Measurements from ENCODE around the gene NCKAP5.

NCKAP5 gene

DNA sequence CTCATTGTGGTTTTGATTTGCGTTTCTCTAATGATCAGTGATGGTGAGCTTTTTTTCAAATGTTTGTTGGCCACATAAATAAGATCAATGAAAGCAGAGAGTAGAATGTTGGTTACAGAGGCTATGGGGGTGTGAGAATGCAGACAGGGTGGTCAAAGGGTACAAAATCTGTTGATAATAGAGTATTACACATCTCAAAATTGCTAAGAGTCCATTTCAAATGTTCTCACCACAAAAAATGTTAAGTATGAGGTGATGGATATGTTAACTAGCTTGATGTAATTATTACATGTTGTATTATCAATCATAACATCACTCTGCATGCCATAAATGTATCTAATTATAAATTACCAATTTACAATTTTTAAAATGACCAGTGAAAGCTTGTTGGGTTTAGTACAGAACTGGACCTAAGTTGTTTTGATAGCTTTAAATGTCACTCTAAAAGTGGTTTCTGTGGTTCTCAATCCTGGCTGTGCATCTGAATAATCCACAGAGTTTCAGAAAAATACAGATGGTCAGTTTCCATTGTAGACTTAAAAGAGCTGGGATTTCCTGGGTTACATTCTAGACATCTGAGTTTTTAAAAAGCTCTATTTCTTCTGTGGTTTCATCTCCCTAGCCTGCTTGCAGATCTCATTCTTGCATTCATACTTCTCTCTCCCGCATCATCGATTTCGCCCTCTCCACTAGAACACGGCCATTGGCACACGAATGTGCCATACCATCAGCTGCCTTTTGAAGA is 612.2 kb downstream of the NCKAP5 start:
- no peak overlapping the region for H4K8ac ChIP-seq (ENCODE audit: low read length)
- H4K91ac ChIP-seq (ENCODE audit: low read length) = no peak overlapping the region
- H2BK120ac ChIP-seq (ENCODE audit: low read depth, low read length) = no peak overlapping the region
- no peak overlapping the region for H2BK5ac ChIP-seq (ENCODE audit: low read depth, low read length, poor library complexity, severe bottlenecking)
- no peak overlapping the region for H3K4me2 ChIP-seq (ENCODE audit: low read length, poor library complexity, severe bottlenecking)
- no peak overlapping the region for H3K4ac ChIP-seq (ENCODE audit: low read depth in 1 of 2, low read length in 2 of 2)
- no peak for DNase-seq
- H2AFZ ChIP-seq (ENCODE audit: low read depth, low read length) = no peak overlapping the region
- no peak overlapping the region for H3K27ac ChIP-seq (ENCODE audit: low read length, poor library complexity, severe bottlenecking)
- no peak overlapping the region for H2AK5ac ChIP-seq (ENCODE audit: low read length, severe bottlenecking)
- no peak overlapping the region for H3K9ac ChIP-seq (ENCODE audit: low read length)
- H2BK12ac ChIP-seq (ENCODE audit: low read length in 2 of 2) = no peak overlapping the region
- no peaks in the 10 kb centered on the region for H3K36me3 ChIP-seq (ENCODE audit: control insufficient read depth in 1 of 2, insufficient read depth in 2 of 2, low read depth in 1 of 2, low read length in 2 of 2)
- H3K4me3 ChIP-seq (ENCODE audit: insufficient read depth in 1 of 2, low read depth in 1 of 2, low read length in 2 of 2) = no peak overlapping the region
- no peak overlapping the region for H2BK15ac ChIP-seq (ENCODE audit: low read depth, poor library complexity, severe bottlenecking)
- H3K23ac ChIP-seq (ENCODE audit: low read length in 2 of 2) = no peak overlapping the region
- WGBS = 87% methylated on average over 6 of the region's 6 CpGs
- H3K4me1 ChIP-seq (ENCODE audit: control insufficient read depth, insufficient read depth, low read depth, low read length) = no peaks in the 10 kb centered on the region
- H3K9me3 ChIP-seq (ENCODE audit: control insufficient read depth, low read length) = no peaks in the 10 kb centered on the region
- H3K18ac ChIP-seq (ENCODE audit: low read depth in 1 of 2, low read length in 2 of 2) = no peak overlapping the region
- H3K14ac ChIP-seq (ENCODE audit: low read length in 2 of 2) = no peak overlapping the region
- no peaks in the 10 kb centered on the region for H3K79me1 ChIP-seq (replicated peaks; ENCODE audit: low read length, poor library complexity, severe bottlenecking)
- H3K27me3 ChIP-seq (ENCODE audit: control insufficient read depth in 1 of 2, insufficient read depth in 1 of 2, low read length in 2 of 2) = no peaks in the 10 kb centered on the region

DNA sequence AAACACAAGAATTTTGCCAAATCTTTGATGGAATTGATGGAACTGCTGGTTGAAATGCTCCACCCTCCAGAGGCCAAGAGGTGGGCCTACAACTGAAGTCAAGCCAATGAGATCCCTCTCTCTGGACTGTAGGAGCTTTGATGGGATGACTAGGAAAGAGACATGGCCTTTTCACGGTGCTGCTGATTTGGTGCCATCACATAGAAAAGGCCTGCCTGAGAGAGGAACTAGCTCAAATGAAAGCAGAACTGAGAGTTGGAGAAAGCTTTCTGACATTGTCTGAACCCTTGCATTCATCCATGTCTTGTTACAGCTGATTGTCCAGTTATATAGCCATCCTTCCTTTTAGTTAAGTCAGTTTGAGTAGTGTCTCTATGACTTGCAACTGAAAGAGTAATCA is 614.5 kb downstream of the NCKAP5 start:
- Histone ChIP-seq H3K14ac (ENCODE audit: low read length in 2 of 2) (no peak overlapping the region), H3K23ac (ENCODE audit: low read length in 2 of 2) (no peak overlapping the region), H2AK5ac (ENCODE audit: low read length, severe bottlenecking) (no peak overlapping the region), H2BK120ac (ENCODE audit: low read depth, low read length) (no peak overlapping the region), H3K9me3 (ENCODE audit: control insufficient read depth, low read length) (no peaks in the 10 kb centered on the region), H2BK5ac (ENCODE audit: low read depth, low read length, poor library complexity, severe bottlenecking) (no peak overlapping the region), H3K9ac (ENCODE audit: low read length) (no peak overlapping the region), H2BK12ac (ENCODE audit: low read length in 2 of 2) (no peak overlapping the region), H2AFZ (ENCODE audit: low read depth, low read length) (no peak overlapping the region), H2BK15ac (ENCODE audit: low read depth, poor library complexity, severe bottlenecking) (no peak overlapping the region), H4K91ac (ENCODE audit: low read length) (no peak overlapping the region), H3K27ac (ENCODE audit: low read length, poor library complexity, severe bottlenecking) (no peak overlapping the region), H3K4me1 (ENCODE audit: control insufficient read depth, insufficient read depth, low read depth, low read length) (no peaks in the 10 kb centered on the region), H3K4ac (ENCODE audit: low read depth in 1 of 2, low read length in 2 of 2) (no peak overlapping the region), H3K36me3 (ENCODE audit: control insufficient read depth in 1 of 2, insufficient read depth in 2 of 2, low read depth in 1 of 2, low read length in 2 of 2) (no peaks in the 10 kb centered on the region), H4K8ac (ENCODE audit: low read length) (no peak overlapping the region), H3K4me2 (ENCODE audit: low read length, poor library complexity, severe bottlenecking) (no peak overlapping the region), H3K4me3 (ENCODE audit: insufficient read depth in 1 of 2, low read depth in 1 of 2, low read length in 2 of 2) (no peak overlapping the region), H3K27me3 (ENCODE audit: control insufficient read depth in 1 of 2, insufficient read depth in 1 of 2, low read length in 2 of 2) (no peaks in the 10 kb centered on the region), H3K18ac (ENCODE audit: low read depth in 1 of 2, low read length in 2 of 2) (no peak overlapping the region), H3K79me1 (replicated peaks; ENCODE audit: low read length, poor library complexity, severe bottlenecking) (no peaks in the 10 kb centered on the region)
- 75% methylated on average over 1 of the region's 1 CpG for WGBS
- DNase-seq = no peak

DNA sequence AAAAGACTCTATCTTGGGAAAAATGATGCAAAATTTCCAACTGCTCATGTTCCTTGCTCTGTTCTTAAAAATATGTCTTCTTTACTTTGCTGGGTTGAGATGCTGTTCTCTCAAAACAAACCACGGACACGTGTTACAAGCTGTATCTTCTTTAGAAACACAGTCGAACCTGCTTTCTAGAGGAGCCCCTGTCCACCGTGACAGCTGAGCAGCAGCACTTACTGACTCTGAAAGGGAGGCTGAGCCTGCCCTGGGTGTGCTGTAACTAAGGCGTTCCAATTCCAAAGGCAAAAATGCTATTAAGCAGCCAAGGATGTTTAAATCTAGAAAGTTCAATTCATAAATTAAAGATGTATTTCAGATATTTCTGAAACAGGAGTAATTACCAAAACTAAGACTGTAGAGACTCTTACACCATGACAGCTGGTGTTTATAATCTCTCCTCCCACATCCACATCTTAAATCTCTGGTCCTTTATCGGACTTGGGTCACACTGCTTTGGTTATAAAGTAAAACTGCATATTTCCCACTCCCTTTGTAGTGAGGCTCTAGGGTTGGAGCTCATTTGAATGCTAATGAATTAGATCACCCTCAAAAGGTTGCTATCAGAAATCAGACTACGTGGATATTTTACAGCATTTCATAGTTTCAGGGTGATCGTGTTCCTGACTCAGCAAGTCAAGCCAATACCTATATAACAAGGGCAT is 617.1 kb downstream of the NCKAP5 start:
- no peak overlapping the region for H3K14ac ChIP-seq (ENCODE audit: low read length in 2 of 2)

DNA sequence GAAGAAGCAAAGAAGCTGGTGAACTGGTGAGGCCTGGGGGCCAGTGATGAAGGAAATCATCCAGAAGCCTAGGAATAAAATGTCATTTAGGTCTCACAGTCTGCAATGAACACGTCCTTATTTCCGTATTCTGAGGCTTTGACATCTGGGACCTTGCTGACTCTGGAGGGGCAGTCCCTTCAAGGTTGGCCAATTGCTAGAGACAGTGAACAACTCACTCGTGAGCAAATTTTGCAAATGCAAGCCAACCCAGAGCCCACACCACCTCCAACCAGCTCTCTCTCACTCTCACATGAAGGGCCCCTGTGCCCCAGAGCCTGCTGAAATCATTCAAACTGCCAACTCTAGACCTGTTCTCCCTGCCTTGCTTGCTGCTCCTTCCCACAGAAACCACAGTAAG is 619.2 kb downstream of the NCKAP5 start:
- Histone ChIP-seq H4K91ac (ENCODE audit: low read length) (no peak overlapping the region), H3K4me1 (ENCODE audit: control insufficient read depth, insufficient read depth, low read depth, low read length) (peaks cover 2% of the 10 kb centered on the region), H3K4me3 (ENCODE audit: insufficient read depth in 1 of 2, low read depth in 1 of 2, low read length in 2 of 2) (no peak overlapping the region), H4K8ac (ENCODE audit: low read length) (no peak overlapping the region), H2BK5ac (ENCODE audit: low read depth, low read length, poor library complexity, severe bottlenecking) (no peak overlapping the region), H2BK12ac (ENCODE audit: low read length in 2 of 2) (no peak overlapping the region), H2BK120ac (ENCODE audit: low read depth, low read length) (no peak overlapping the region), H3K4ac (ENCODE audit: low read depth in 1 of 2, low read length in 2 of 2) (no peak overlapping the region), H3K9me3 (ENCODE audit: control insufficient read depth, low read length) (no peaks in the 10 kb centered on the region), H3K14ac (ENCODE audit: low read length in 2 of 2) (no peak overlapping the region), H3K18ac (ENCODE audit: low read depth in 1 of 2, low read length in 2 of 2) (no peak overlapping the region), H3K23ac (ENCODE audit: low read length in 2 of 2) (no peak overlapping the region), H3K79me1 (replicated peaks; ENCODE audit: low read length, poor library complexity, severe bottlenecking) (no peaks in the 10 kb centered on the region), H2AK5ac (ENCODE audit: low read length, severe bottlenecking) (no peak overlapping the region), H2AFZ (ENCODE audit: low read depth, low read length) (no peak overlapping the region), H3K36me3 (ENCODE audit: control insufficient read depth in 1 of 2, insufficient read depth in 2 of 2, low read depth in 1 of 2, low read length in 2 of 2) (no peaks in the 10 kb centered on the region), H3K27ac (ENCODE audit: low read length, poor library complexity, severe bottlenecking) (no peak overlapping the region), H3K4me2 (ENCODE audit: low read length, poor library complexity, severe bottlenecking) (no peak overlapping the region), H2BK15ac (ENCODE audit: low read depth, poor library complexity, severe bottlenecking) (no peak overlapping the region), H3K9ac (ENCODE audit: low read length) (no peak overlapping the region), H3K27me3 (ENCODE audit: control insufficient read depth in 1 of 2, insufficient read depth in 1 of 2, low read length in 2 of 2) (no peaks in the 10 kb centered on the region)
- WGBS = 75% methylated on average over 3 of the region's 3 CpGs
- no peak for DNase-seq

More for the DNA sequence above, 617.1 kb downstream of the NCKAP5 start:
- Histone ChIP-seq H3K27me3 (ENCODE audit: control insufficient read depth in 1 of 2, insufficient read depth in 1 of 2, low read length in 2 of 2) (no peaks in the 10 kb centered on the region), H3K23ac (ENCODE audit: low read length in 2 of 2) (no peak overlapping the region), H3K4me3 (ENCODE audit: insufficient read depth in 1 of 2, low read depth in 1 of 2, low read length in 2 of 2) (no peak overlapping the region), H2BK15ac (ENCODE audit: low read depth, poor library complexity, severe bottlenecking) (no peak overlapping the region), H2BK12ac (ENCODE audit: low read length in 2 of 2) (no peak overlapping the region), H2AFZ (ENCODE audit: low read depth, low read length) (no peak overlapping the region), H4K91ac (ENCODE audit: low read length) (no peak overlapping the region), H2AK5ac (ENCODE audit: low read length, severe bottlenecking) (no peak overlapping the region), H3K27ac (ENCODE audit: low read length, poor library complexity, severe bottlenecking) (no peak overlapping the region), H3K18ac (ENCODE audit: low read depth in 1 of 2, low read length in 2 of 2) (no peak overlapping the region), H3K4ac (ENCODE audit: low read depth in 1 of 2, low read length in 2 of 2) (no peak overlapping the region), H3K9ac (ENCODE audit: low read length) (no peak overlapping the region), H2BK5ac (ENCODE audit: low read depth, low read length, poor library complexity, severe bottlenecking) (no peak overlapping the region), H3K36me3 (ENCODE audit: control insufficient read depth in 1 of 2, insufficient read depth in 2 of 2, low read depth in 1 of 2, low read length in 2 of 2) (no peaks in the 10 kb centered on the region), H3K9me3 (ENCODE audit: control insufficient read depth, low read length) (no peaks in the 10 kb centered on the region), H3K4me2 (ENCODE audit: low read length, poor library complexity, severe bottlenecking) (no peak overlapping the region), H4K8ac (ENCODE audit: low read length) (no peak overlapping the region), H3K4me1 (ENCODE audit: control insufficient read depth, insufficient read depth, low read depth, low read length) (peaks cover 2% of the 10 kb centered on the region), H3K79me1 (replicated peaks; ENCODE audit: low read length, poor library complexity, severe bottlenecking) (no peaks in the 10 kb centered on the region), H2BK120ac (ENCODE audit: low read depth, low read length) (no peak overlapping the region)
- no peak for DNase-seq
- WGBS = 62% methylated on average over 6 of the region's 8 CpGs
